Liver (tissue), 9 donors: ENCODE measurements around the gene TCEA3. TPM values are rescaled to one million over a fixed set of nuclear protein-coding genes. Genes with fewer than 3 reads are reported as not detected.

Source experiments
- DNase-seq: peaks from one replicate; pipeline ENCODE4 v3.0.0-alpha.2; 2017; ENCODE audit warnings: low spot score
- H3K27ac ChIP-seq, 2 donors: one replicate each; pipeline ENCODE4 v1.7.0; 2013; ENCODE audit warnings: inconsistent platforms in 2 of 2, low read length in 2 of 2, control low read depth in 1 of 2, low read depth in 1 of 2, mild to moderate bottlenecking in 1 of 2
- H3K27me3 ChIP-seq, 4 donors: one replicate each; pipeline versions ENCODE4 v1.6.1 to v1.7.0; 2013; ENCODE audit warnings: low read length in 3 of 4, inconsistent platforms in 1 of 4, mild to moderate bottlenecking in 1 of 4, moderate library complexity in 1 of 4; ENCODE audit not compliant: control insufficient read depth in 4 of 4, insufficient read depth in 4 of 4
- H3K36me3 ChIP-seq, 4 donors: one replicate each; pipeline versions ENCODE4 v1.6.1 to v1.7.0; 2013; ENCODE audit warnings: low read length in 3 of 4, mild to moderate bottlenecking in 3 of 4, low read depth in 1 of 4, moderate library complexity in 1 of 4; ENCODE audit not compliant: control insufficient read depth in 4 of 4, insufficient read depth in 3 of 4
- H3K4me1 ChIP-seq, 4 donors: one replicate each; pipeline versions ENCODE4 v1.6.1 to v1.7.0; 2013; ENCODE audit warnings: low read length in 3 of 4, mild to moderate bottlenecking in 3 of 4, moderate library complexity in 1 of 4; ENCODE audit not compliant: control insufficient read depth in 4 of 4, insufficient read depth in 4 of 4
- H3K4me3 ChIP-seq, 3 donors: one replicate each; pipeline versions ENCODE4 v1.6.1 to v1.7.0; 2013; ENCODE audit warnings: low read length in 3 of 3, control low read depth in 1 of 3, low read depth in 1 of 3, mild to moderate bottlenecking in 1 of 3
- H3K9ac ChIP-seq, 2 donors: one replicate each; pipeline ENCODE4 v1.7.0; 2013; ENCODE audit warnings: low read length in 2 of 2, mild to moderate bottlenecking in 2 of 2, moderate library complexity in 2 of 2, control low read depth in 1 of 2, low read depth in 1 of 2
- H3K9me3 ChIP-seq, 4 donors: one replicate each; pipeline versions ENCODE4 v1.6.1 to v1.7.0; 2013; ENCODE audit warnings: low read length in 3 of 4; ENCODE audit not compliant: control insufficient read depth in 4 of 4
- CTCF ChIP-seq: fragments of 150-350 bp; IDR thresholded peaks from 2 replicates; pipeline ENCODE4 v1.5.1; 2017; ENCODE audit warnings: improper control_type of control experiment, low read depth, low read length; ENCODE audit not compliant: missing input control
- EGR1 ChIP-seq, 2 donors: IDR thresholded peaks; 2 replicates each; pipeline ENCODE4 v1.6.1; 2016 to 2018; ENCODE audit warnings: antibody characterized with exemption in 2 of 2, low read depth in 2 of 2
- FOXA1 ChIP-seq: IDR thresholded peaks from 2 replicates; pipeline ENCODE4 v1.6.1; 2016; ENCODE audit warnings: antibody characterized with exemption
- FOXA2 ChIP-seq: IDR thresholded peaks from 2 replicates; pipeline ENCODE4 v1.6.1; 2016; ENCODE audit warnings: antibody characterized with exemption
- GABPA ChIP-seq, 2 donors: IDR thresholded peaks in 1 of 2; conservative IDR thresholded peaks in 1 of 2; 2 replicates each; pipeline ENCODE4 v1.6.1; 2016; ENCODE audit warnings: antibody characterized with exemption in 2 of 2, mild to moderate bottlenecking in 1 of 2, moderate library complexity in 1 of 2
- HNF4A ChIP-seq, 2 donors: conservative IDR thresholded peaks; 2 replicates each; pipeline ENCODE4 v1.6.1; 2016; ENCODE audit warnings: antibody characterized with exemption in 2 of 2, mild to moderate bottlenecking in 2 of 2
- HNF4G ChIP-seq: IDR thresholded peaks from 2 replicates; pipeline ENCODE4 v1.6.1; 2016; ENCODE audit warnings: antibody characterized with exemption
- JUND ChIP-seq, 2 donors: IDR thresholded peaks; 2 replicates each; pipeline ENCODE4 v1.6.1; 2016; ENCODE audit warnings: antibody characterized with exemption in 2 of 2
- MAX ChIP-seq: IDR thresholded peaks from 2 replicates; pipeline ENCODE4 v1.6.1; 2016; ENCODE audit warnings: antibody characterized with exemption
- NR2F2 ChIP-seq: IDR thresholded peaks from 2 replicates; pipeline ENCODE4 v1.6.1; 2016; ENCODE audit warnings: antibody characterized with exemption
- RAD21 ChIP-seq, 2 donors: IDR thresholded peaks; 2 replicates each; pipeline ENCODE4 v1.6.1; 2016; ENCODE audit warnings: antibody characterized with exemption in 2 of 2, mild to moderate bottlenecking in 2 of 2
- RXRA ChIP-seq, 2 donors: IDR thresholded peaks; 2 replicates each; pipeline ENCODE4 v1.6.1; 2017 to 2018; ENCODE audit warnings: antibody characterized with exemption in 2 of 2, mild to moderate bottlenecking in 1 of 2
- SP1 ChIP-seq: IDR thresholded peaks from 2 replicates; pipeline ENCODE4 v1.6.1; 2018; ENCODE audit warnings: antibody characterized with exemption, mild to moderate bottlenecking
- TAF1 ChIP-seq: conservative IDR thresholded peaks from 2 replicates; pipeline ENCODE4 v1.6.1; 2016; ENCODE audit warnings: antibody characterized with exemption, mild to moderate bottlenecking
- YY1 ChIP-seq: IDR thresholded peaks from 2 replicates; pipeline ENCODE4 v1.6.1; 2016; ENCODE audit warnings: antibody characterized with exemption, mild to moderate bottlenecking
- ZBTB33 ChIP-seq: IDR thresholded peaks from 2 replicates; pipeline ENCODE4 v1.6.1; 2016; ENCODE audit warnings: antibody characterized with exemption
- WGBS: extraction: QIAGEN DNeasy Blood & Tissue Kit; methylation state at CpG from one replicate; pipeline ENCODE4 v1.1.7; 2013; 5-methylcytosine and 5-hydroxymethylcytosine counted together
- polyA plus RNA-seq, 2 donors: library from polyadenylated mRNA; stranded (reverse) in 1 of 2; unstranded in 1 of 2; fragments of 200-250 nt in 1 of 2; fragments of >200 nt in 1 of 2; fragmentation: Nextera tagmentation in 1 of 2; extraction: Ambion mirVana in 1 of 2; gene quantifications; one replicate each; pipeline versions ENCODE4 v1.2.1 to v1.2.3, GENCODE V29; 2013 to 2015
- total RNA-seq, 2 donors: library from RNA; depleted of rRNA; stranded (reverse); fragments of >200 nt; gene quantifications; one replicate each; pipeline ENCODE4 v1.2.3, GENCODE V29; 2014
- TF ChIP-seq, protein P1 (sequence below): IDR thresholded peaks from 2 replicates; pipeline ENCODE4 v1.6.1; 2016; ENCODE audit warnings: antibody characterized with exemption
- TF ChIP-seq, protein P2 (sequence below): IDR thresholded peaks from 2 replicates; pipeline ENCODE4 v1.6.1; 2016; ENCODE audit warnings: antibody characterized with exemption, mild to moderate bottlenecking
- donor health status: healthy.
- donor health status: healthy.
- donor health status: healthy.
- donor health status: healthy.
- donor health status: healthy.

The TCEA3 gene
- total and polyA plus RNA-seq, 4 donors = 29.6 to 142 (median 47.6) TPM

GRCh38 chr1:23405946-23406345, 18.6 kb downstream of the TCEA3 start:
- H3K36me3 ChIP-seq = peaks cover 3 to 42% (median 16%) of the 10 kb centered on the region in 4 donors
- H3K4me3 ChIP-seq = no peak overlapping the region
- DNase-seq = no peak
- H3K27ac ChIP-seq = no peak overlapping the region
- H3K9ac ChIP-seq = no peak overlapping the region
- TF ChIP-seq, protein P1, sequence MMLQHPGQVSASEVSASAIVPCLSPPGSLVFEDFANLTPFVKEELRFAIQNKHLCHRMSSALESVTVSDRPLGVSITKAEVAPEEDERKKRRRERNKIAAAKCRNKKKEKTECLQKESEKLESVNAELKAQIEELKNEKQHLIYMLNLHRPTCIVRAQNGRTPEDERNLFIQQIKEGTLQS = no peak
- TF ChIP-seq YY1 = no peak
- no peak for TF ChIP-seq SP1
- TF ChIP-seq, protein P2, sequence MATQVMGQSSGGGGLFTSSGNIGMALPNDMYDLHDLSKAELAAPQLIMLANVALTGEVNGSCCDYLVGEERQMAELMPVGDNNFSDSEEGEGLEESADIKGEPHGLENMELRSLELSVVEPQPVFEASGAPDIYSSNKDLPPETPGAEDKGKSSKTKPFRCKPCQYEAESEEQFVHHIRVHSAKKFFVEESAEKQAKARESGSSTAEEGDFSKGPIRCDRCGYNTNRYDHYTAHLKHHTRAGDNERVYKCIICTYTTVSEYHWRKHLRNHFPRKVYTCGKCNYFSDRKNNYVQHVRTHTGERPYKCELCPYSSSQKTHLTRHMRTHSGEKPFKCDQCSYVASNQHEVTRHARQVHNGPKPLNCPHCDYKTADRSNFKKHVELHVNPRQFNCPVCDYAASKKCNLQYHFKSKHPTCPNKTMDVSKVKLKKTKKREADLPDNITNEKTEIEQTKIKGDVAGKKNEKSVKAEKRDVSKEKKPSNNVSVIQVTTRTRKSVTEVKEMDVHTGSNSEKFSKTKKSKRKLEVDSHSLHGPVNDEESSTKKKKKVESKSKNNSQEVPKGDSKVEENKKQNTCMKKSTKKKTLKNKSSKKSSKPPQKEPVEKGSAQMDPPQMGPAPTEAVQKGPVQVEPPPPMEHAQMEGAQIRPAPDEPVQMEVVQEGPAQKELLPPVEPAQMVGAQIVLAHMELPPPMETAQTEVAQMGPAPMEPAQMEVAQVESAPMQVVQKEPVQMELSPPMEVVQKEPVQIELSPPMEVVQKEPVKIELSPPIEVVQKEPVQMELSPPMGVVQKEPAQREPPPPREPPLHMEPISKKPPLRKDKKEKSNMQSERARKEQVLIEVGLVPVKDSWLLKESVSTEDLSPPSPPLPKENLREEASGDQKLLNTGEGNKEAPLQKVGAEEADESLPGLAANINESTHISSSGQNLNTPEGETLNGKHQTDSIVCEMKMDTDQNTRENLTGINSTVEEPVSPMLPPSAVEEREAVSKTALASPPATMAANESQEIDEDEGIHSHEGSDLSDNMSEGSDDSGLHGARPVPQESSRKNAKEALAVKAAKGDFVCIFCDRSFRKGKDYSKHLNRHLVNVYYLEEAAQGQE = no peak
- TF ChIP-seq TAF1 = no peak
- no peak for TF ChIP-seq MAX
- TF ChIP-seq RAD21 (IDR thresholded peaks at IDR 0.05) = no peak
- no peak for TF ChIP-seq JUND (IDR thresholded peaks at IDR 0.05)
- TF ChIP-seq HNF4A (conservative IDR thresholded peaks at IDR 0.05) = no peak
- no peak for TF ChIP-seq FOXA2
- TF ChIP-seq HNF4G = no peak
- WGBS = 90% methylated on average over 3 of the region's 3 CpGs
- H3K27me3 ChIP-seq = no peaks in the 10 kb centered on the region
- no peaks in the 10 kb centered on the region for H3K9me3 ChIP-seq
- H3K4me1 ChIP-seq = peaks cover 7 to 10% (median 8%) of the 10 kb centered on the region in 4 donors

DNA sequence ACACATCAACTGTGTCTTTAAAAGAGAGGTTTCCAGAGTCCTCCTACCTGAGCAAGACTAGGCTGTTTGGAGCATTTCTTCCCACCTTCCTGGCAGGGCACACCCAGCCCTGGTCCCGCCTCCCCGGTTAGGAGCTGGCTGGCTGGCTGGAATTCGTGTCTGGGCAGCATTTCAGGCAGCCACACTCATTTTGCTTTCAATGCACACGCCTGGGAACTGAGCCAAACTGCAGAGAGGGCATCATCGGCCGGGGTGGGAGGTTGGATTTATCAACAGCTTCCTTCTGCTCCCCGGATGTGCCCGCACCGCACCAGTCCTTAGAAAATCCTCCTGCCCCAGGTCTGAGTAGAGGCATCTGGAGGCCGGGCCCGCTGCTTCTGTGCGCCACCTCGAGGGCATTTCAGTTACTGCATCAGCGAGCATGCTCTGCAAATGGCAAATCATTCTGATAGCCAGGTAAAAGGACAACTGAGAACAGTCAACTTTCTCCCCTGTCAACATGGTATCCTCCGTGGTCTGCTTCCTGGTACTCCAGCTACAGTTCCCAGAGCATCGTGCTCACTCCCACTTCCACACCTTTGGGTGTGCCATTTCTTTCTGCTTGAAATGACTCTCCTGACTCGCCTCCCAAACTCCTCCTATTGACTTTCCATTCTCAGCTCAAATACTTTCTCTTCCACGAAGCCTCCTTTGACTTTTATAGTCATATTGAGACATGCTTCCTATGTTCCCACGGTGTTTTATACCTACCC, 20.6 kb downstream of the TCEA3 start:
- Histone ChIP-seq H3K4me1 (peaks cover 7 to 10% (median 8%) of the 10 kb centered on the region in 4 donors), H3K4me3 (no peak overlapping the region), H3K36me3 (peaks cover 3 to 47% (median 17%) of the 10 kb centered on the region in 4 donors), H3K9me3 (no peaks in the 10 kb centered on the region), H3K27me3 (no peaks in the 10 kb centered on the region), H3K27ac (peak overlapping the region; percentile 2 to 36), H3K9ac (no peak overlapping the region)
- TF ChIP-seq YY1 (peak; percentile 57), HNF4A (conservative IDR thresholded peaks at IDR 0.05) (peak; percentile 29 to 42), CTCF (peak; percentile 95), TAF1 (no peak), MAX (peak; percentile 36), EGR1 (IDR thresholded peaks at IDR 0.05; ENCODE audit: low read depth in 2 of 2) (peak in 1 of 2 donors; percentile 27), ZBTB33 (no peak), JUND (IDR thresholded peaks at IDR 0.05) (no peak), NR2F2 (no peak), GABPA (IDR thresholded peaks at IDR 0.05 in 1 of 2, conservative IDR thresholded peaks at IDR 0.05 in 1 of 2) (peak; percentile 47 to 85), RXRA (IDR thresholded peaks at IDR 0.05) (peak; percentile 43 to 53), FOXA1 (peak; percentile 27), HNF4G (no peak), SP1 (peak; percentile 52), RAD21 (IDR thresholded peaks at IDR 0.05) (peak; percentile 91 to 94), FOXA2 (peak; percentile 3)
- TF ChIP-seq, protein P2 = peak; percentile 35
- TF ChIP-seq, protein P1 = peak; percentile 41
- peak; percentile 91 for DNase-seq
- WGBS = 14% methylated on average over 19 of the region's 19 CpGs
